ENCODE results near the gene FBXO36.

GRCh38 chr2:230008708-230009066 lies 86.4 kb downstream of the FBXO36 start:
- TF ChIP-seq, protein P1, sequence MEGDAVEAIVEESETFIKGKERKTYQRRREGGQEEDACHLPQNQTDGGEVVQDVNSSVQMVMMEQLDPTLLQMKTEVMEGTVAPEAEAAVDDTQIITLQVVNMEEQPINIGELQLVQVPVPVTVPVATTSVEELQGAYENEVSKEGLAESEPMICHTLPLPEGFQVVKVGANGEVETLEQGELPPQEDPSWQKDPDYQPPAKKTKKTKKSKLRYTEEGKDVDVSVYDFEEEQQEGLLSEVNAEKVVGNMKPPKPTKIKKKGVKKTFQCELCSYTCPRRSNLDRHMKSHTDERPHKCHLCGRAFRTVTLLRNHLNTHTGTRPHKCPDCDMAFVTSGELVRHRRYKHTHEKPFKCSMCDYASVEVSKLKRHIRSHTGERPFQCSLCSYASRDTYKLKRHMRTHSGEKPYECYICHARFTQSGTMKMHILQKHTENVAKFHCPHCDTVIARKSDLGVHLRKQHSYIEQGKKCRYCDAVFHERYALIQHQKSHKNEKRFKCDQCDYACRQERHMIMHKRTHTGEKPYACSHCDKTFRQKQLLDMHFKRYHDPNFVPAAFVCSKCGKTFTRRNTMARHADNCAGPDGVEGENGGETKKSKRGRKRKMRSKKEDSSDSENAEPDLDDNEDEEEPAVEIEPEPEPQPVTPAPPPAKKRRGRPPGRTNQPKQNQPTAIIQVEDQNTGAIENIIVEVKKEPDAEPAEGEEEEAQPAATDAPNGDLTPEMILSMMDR (IDR thresholded peaks at IDR 0.05), result no peak
- TF ChIP-seq EZH2 (IDR thresholded peaks at IDR 0.05; ENCODE audit: borderline replicate concordance, insufficient read depth, low read depth, low read length, poor library complexity, severe bottlenecking), result no peak
